Adrenal gland (tissue), 12 donors: ENCODE results near the gene RSAD2. TPM values are rescaled to one million over a fixed set of nuclear protein-coding genes. Genes with fewer than 3 reads are reported as not detected.

Experiments used
- DNase-seq, 7 donors: peaks; one replicate each; pipeline ENCODE4 v3.0.0-alpha.2; 2019 to 2020
- H3K27ac ChIP-seq, 5 donors: fragments of 200-600 bp; sonication (generic) in 4 of 5; 1 replicate in 3 of 5; 2 replicates in 2 of 5; pipeline versions ENCODE4 v1.5.1 to v1.8.0; 2016 to 2020; ENCODE audit warnings: mild to moderate bottlenecking in 1 of 5
- H3K27me3 ChIP-seq: fragments of 200-600 bp; 2 replicates; pipeline ENCODE4 v1.8.0; 2021
- H3K36me3 ChIP-seq, 2 donors: fragments of 200-600 bp; replicated peaks in 1 of 2; 1 replicate in 1 of 2; 2 replicates in 1 of 2; pipeline versions ENCODE4 v1.5.1 to v1.8.0; 2018 to 2022
- H3K4me1 ChIP-seq, 2 donors: fragments of 200-600 bp; replicated peaks in 1 of 2; 1 replicate in 1 of 2; 2 replicates in 1 of 2; pipeline versions ENCODE4 v1.5.1 to v1.8.0; 2018 to 2021
- H3K4me3 ChIP-seq, 4 donors: fragments of 200-600 bp; sonication (generic) in 3 of 4; one replicate each; pipeline ENCODE4 v1.5.1; 2016 to 2018
- H3K9me3 ChIP-seq, 3 donors: fragments of 200-600 bp; sonication (generic) in 1 of 3; replicated peaks in 1 of 3; 1 replicate in 2 of 3; 2 replicates in 1 of 3; pipeline versions ENCODE4 v1.5.1 to v1.8.0; 2016 to 2021
- POLR2A ChIP-seq, 2 donors: fragments of 450-650 bp; IDR thresholded peaks; one replicate each; pipeline ENCODE4 v1.6.1; 2017; ENCODE audit warnings: antibody characterized with exemption in 2 of 2, mild to moderate bottlenecking in 2 of 2, moderate library complexity in 1 of 2
- WGBS, 4 donors: extraction: QIAGEN DNeasy Blood & Tissue Kit in 2 of 4; methylation state at CpG; one replicate each; pipeline versions ENCODE4 v1.1.5 to v1.1.7; 2013 to 2017; 5-methylcytosine and 5-hydroxymethylcytosine counted together
- intact Hi-C, 2 donors: fragments of 100-400 bp; cut with DNase I; formaldehyde crosslinking; loops; one replicate each; pipeline versions ENCODE4 v1.14.1 to v1.15.0; 2022 to 2023
- polyA plus RNA-seq, 3 donors: library from polyadenylated mRNA; stranded (reverse); fragments of 200-250 nt in 2 of 3; fragments of 350-450 nt in 1 of 3; fragmentation: Illumina TruSeq in 1 of 3; extraction: RNeasy Lipid Tissue Mini Kit (QIAGEN cat#74804) in 1 of 3; gene quantifications; one replicate each; pipeline ENCODE4 v1.2.3, GENCODE V29; 2013 to 2014
- total RNA-seq, 9 donors: library from RNA; depleted of rRNA in 4 of 9; stranded (reverse); fragments of >200 nt in 4 of 9; fragments of 120-200 nt in 1 of 9; fragmentation: NEBNext Ultra II Directional in 1 of 9; extraction: Animal tissue kit (Norgen Biotek cat#: 25700) in 1 of 9; gene quantifications; one replicate each; pipeline versions ENCODE4 v1.1.0 to v1.2.4, GENCODE V29; 2013 to 2023
- TF ChIP-seq, protein P1 (sequence below), 6 experiments: fragments of 450-650 bp in 4 of 6; fragments of 200-600 bp in 2 of 6; sonication (generic) in 1 of 6; IDR thresholded peaks; 1 replicate in 5 of 6; 2 replicates in 1 of 6; pipeline versions ENCODE4 v1.5.1 to v1.8.0; 2016 to 2021; ENCODE audit warnings: antibody characterized with exemption in 6 of 6, mild to moderate bottlenecking in 2 of 6, moderate library complexity in 1 of 6
- donor health status: healthy with polysubstance abuse.
- donor health status: Bipolar disorder and iron deficiency.
- donor health status: DM: yes; HTN: yes; CAD: no.
- donor health status: DM: no; HTN: no; CAD: no.
- donor health status: DM: no; HTN: no; CAD: no.
- donor health status: DM: yes; HTN: yes; CAD: no.

Gene RSAD2
- total and polyA plus RNA-seq, 12 donors: 1.2 to 11.5 (median 4.1) TPM

DNA sequence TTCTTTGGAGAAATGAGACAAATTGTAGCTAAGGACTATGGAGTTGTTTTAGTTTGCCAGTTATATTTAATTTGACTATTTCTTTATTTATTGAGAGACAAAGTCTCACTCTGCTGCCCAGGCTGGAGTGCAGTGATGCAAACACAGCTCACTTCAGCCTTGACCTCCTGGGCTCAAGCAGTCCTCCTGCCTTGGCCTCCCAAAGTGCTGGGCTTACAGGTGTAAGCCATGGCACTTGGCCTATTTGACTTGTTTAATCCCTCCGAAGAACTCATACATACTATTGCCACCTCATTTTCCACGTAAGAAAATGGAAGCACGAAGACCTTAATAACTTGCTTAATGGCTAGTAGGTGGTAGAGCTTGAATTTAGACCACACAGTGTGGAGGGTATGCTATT is 38.6 kb downstream of the RSAD2 start:
- no peak for DNase-seq
- H3K27ac ChIP-seq: peak overlapping the region in 1 of 5 donors; percentile 36
- H3K4me3 ChIP-seq: no peak overlapping the region
- no peaks in the 10 kb centered on the region for H3K27me3 ChIP-seq
- no peak for TF ChIP-seq POLR2A (IDR thresholded peaks at IDR 0.05)
- TF ChIP-seq, protein P1, sequence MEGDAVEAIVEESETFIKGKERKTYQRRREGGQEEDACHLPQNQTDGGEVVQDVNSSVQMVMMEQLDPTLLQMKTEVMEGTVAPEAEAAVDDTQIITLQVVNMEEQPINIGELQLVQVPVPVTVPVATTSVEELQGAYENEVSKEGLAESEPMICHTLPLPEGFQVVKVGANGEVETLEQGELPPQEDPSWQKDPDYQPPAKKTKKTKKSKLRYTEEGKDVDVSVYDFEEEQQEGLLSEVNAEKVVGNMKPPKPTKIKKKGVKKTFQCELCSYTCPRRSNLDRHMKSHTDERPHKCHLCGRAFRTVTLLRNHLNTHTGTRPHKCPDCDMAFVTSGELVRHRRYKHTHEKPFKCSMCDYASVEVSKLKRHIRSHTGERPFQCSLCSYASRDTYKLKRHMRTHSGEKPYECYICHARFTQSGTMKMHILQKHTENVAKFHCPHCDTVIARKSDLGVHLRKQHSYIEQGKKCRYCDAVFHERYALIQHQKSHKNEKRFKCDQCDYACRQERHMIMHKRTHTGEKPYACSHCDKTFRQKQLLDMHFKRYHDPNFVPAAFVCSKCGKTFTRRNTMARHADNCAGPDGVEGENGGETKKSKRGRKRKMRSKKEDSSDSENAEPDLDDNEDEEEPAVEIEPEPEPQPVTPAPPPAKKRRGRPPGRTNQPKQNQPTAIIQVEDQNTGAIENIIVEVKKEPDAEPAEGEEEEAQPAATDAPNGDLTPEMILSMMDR (IDR thresholded peaks at IDR 0.05): no peak
- 91 to 96% (median 91%) methylated on average over 3 of the region's 3 CpGs for WGBS, 4 donors
- no peaks in the 10 kb centered on the region for H3K9me3 ChIP-seq
- peaks cover 15 to 36% of the 10 kb centered on the region in 2 donors for H3K4me1 ChIP-seq
- H3K36me3 ChIP-seq: no peaks in the 10 kb centered on the region
- intact Hi-C loops: loop anchor here in 1 of 2 donors (5.0 kb wide), 1 partner anchor 126 kb away; no protein-coding TSS in a partner anchor

DNA sequence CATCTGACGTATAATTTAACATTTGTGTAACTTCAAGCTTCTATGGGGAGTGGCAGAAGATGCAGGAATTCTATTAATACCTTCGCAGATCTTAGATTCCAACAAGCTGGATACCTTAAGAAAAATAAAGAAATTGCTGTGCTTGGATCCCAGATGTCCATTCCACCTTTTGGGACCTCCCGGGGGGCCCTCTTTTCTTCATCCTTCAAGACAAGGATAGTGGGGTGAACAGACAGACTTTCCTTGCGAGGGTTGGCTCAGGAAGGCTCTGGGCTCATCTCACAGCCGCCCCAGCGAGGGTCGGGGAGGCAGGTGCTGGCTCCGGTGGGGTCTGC is 39.1 kb downstream of the RSAD2 start:
- WGBS, 4 donors: 54 to 68% (median 57%) methylated on average over 6 to 8 of the region's 8 CpGs
- no peaks in the 10 kb centered on the region for H3K27me3 ChIP-seq
- no peak for TF ChIP-seq POLR2A (IDR thresholded peaks at IDR 0.05)
- TF ChIP-seq, protein P1 (IDR thresholded peaks at IDR 0.05): no peak
- peak overlapping the region in 2 of 5 donors; percentile 36 to 93 for H3K27ac ChIP-seq
- no peak for DNase-seq
- peak overlapping the region in 1 of 4 donors; percentile 95 for H3K4me3 ChIP-seq
- H3K9me3 ChIP-seq: no peaks in the 10 kb centered on the region
- peaks cover 20 to 41% of the 10 kb centered on the region in 2 donors for H3K4me1 ChIP-seq
- intact Hi-C loops: loop anchor here in 1 of 2 donors (5.0 kb wide), 1 partner anchor 126 kb away; no protein-coding TSS in a partner anchor
- no peaks in the 10 kb centered on the region for H3K36me3 ChIP-seq

DNA sequence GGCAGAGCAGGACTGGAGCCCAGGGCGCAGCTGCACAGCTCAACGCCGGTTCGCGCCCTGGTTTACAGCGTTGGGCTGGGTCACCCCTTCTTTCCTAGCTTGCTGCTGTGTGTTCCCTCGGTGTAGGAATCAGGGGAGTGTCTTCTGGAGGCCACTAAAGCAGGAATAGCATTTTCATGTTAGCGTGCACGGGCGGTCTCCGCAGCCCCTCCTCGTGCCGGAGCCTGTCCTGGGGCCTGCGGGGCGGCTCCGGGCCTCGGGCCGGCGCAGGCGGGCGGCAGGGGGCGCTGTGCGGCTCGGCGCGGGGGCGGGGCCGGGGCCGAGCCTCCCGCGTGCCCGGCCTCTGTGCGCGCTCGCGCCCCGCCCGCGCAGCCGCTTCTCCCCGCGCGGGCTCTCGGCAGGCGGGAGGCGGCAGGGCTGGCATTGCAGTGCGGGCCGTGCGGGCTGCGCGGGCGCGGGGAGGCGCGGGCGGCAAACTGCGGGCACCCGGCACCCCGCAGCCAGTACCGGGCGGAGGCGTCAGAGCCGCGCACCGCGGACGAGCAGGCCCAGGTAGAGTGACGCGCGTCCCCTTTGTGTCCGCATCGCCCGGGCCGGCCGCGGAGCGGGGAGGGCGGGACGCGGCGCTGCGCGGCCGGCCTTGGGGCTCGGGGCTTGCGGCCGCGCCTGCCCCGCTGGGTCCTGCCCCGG is 39.6 kb downstream of the RSAD2 start, which contains the start of gene RNF144A:
RNF144A (plus strand) TSS at position 342 of the 690 bp plus-strand sequence. CDS start 79,515 bp downstream, outside the sequence.
- H3K36me3 ChIP-seq: no peaks in the 10 kb centered on the region
- no peaks in the 10 kb centered on the region for H3K9me3 ChIP-seq
- WGBS, 4 donors: 0 to 5% (median 4%) methylated on average over 14 to 90 of the region's 90 CpGs; no CpG with 5 or more reads in 1 of the 4 donors
- peak within 1 kb of the TSS in 3 of 4 donors; percentile 26 to 95 (median 67) for H3K4me3 ChIP-seq
- peaks cover 25 to 46% of the 10 kb centered on the region in 2 donors for H3K4me1 ChIP-seq
- no peaks in the 10 kb centered on the region for H3K27me3 ChIP-seq
- TF ChIP-seq, protein P1 (IDR thresholded peaks at IDR 0.05): peak in 5 of 6 experiments; percentile 21 to 66 (median 46)
- TF ChIP-seq POLR2A (IDR thresholded peaks at IDR 0.05): peak; percentile 51 to 73
- DNase-seq: peak in 6 of 7 donors; percentile 35 to 76 (median 60)
- intact Hi-C loops: loop anchor here in 1 of 2 donors (5.0 kb wide), 1 partner anchor 125 kb away; no protein-coding TSS in a partner anchor
- peak within 1 kb of the TSS; percentile 16 to 93 (median 88) for H3K27ac ChIP-seq

DNA sequence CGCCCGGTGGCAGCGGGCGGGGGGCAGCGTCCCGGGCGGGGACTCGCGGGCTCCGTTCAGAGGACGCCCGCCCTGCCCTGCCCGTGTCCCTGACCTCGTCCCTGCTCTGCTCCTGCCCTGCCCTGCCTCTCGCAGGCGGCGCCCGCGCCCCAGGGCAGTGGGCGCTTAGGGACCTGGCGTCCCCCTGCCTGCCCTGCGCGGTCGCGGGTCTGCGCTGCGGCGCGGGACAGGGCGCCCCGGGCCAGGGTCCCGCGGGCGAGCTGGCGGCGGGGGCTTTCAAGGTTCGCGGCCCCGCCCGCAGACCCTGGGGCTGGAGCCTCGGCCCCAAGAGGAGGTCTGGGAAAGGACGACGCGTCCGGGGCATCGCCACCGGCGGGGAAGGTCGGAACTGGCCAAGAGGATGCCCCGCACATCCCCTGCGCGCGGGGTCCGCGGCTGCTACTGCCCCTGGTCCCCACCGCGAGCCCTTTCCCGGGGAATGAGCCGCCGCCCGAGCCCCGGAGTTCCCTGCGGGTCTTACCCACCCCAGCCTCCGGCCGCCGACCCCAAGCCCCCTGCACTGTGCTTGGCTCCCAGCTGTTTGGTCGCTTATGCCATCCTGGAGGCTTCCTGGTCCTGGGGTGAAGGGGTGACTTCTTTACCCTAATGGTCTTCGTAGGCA is 40.3 kb downstream of the RSAD2 start:
- DNase-seq: peak in 2 of 7 donors; percentile 31 to 52
- Histone ChIP-seq H3K27ac (peak overlapping the region; percentile 16 to 93 (median 88)), H3K27me3 (no peaks in the 10 kb centered on the region), H3K4me3 (peak overlapping the region in 3 of 4 donors; percentile 26 to 95 (median 67)), H3K36me3 (no peaks in the 10 kb centered on the region), H3K4me1 (peaks cover 26 to 48% of the 10 kb centered on the region in 2 donors), H3K9me3 (no peaks in the 10 kb centered on the region)
- TF ChIP-seq, protein P1 (IDR thresholded peaks at IDR 0.05): peak in 1 of 6 experiments; percentile 7
- no peak for TF ChIP-seq POLR2A (IDR thresholded peaks at IDR 0.05)
- intact Hi-C loops: loop anchor here in 1 of 2 donors (5.0 kb wide), 1 partner anchor 124 kb away; no protein-coding TSS in a partner anchor
- WGBS, 4 donors: 0 to 1% (median 0%) methylated on average over 2 to 68 of the region's 68 CpGs
